GM11168 (cell line): ENCODE measurements around the gene PHB1.

Source experiments
- in situ Hi-C: fragments of 300-500 bp; cut with MboI; formaldehyde crosslinking; loops from one replicate; pipeline ENCODE4 v1.12.0; 2022; ENCODE audit warnings: low sequenced_read_pairs; ENCODE audit not compliant: unreplicated experiment

PHB1 gene

DNA sequence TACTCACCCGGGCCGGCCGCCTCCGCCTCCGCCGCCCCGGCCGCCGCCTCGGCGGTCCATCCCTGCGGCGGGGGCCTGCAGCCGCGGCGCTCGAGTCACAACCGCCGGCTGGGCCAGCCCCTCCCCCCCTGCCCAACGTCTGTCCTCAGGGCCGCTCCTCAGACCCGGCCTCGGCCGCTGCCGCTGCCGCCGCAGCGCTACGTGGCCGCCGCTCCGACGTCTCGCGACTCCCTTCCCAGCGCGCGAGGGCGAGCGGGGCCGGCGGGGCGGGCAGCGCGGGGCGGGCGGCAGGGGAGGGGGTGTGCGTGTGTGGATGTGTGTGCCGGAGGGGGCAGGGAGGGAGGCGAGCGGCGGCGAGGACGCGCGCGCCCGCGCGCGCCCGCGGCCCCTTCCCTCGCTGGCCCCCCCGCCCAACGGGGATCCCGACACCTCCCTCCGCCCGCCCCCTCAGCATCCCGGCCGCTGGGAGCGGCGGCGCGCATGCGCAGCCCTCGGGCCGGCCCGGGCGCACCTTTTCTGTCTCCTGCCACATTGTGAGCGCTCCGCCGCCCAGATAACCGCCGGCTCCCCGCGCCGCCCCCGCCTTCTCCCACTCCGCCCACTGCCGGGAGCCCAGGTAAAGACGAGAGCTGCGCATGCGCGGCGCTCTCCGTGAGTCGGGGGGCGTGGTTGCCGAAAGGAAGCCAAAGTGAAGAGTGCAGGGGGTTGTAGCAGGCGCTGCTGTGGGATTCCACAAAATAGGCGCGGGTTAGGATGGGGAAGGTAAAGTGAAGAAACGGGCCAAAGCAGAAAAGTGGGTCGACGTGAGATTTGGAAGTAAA lies 52.6 kb downstream of the PHB1 start, which contains the start of gene ZNF652:
Gene ZNF652, minus strand, starts transcription at position 349 of the 821 bp plus-strand sequence. CDS start 44,525 bp downstream, outside the sequence.
- in situ Hi-C loops, result no loop called here

DNA sequence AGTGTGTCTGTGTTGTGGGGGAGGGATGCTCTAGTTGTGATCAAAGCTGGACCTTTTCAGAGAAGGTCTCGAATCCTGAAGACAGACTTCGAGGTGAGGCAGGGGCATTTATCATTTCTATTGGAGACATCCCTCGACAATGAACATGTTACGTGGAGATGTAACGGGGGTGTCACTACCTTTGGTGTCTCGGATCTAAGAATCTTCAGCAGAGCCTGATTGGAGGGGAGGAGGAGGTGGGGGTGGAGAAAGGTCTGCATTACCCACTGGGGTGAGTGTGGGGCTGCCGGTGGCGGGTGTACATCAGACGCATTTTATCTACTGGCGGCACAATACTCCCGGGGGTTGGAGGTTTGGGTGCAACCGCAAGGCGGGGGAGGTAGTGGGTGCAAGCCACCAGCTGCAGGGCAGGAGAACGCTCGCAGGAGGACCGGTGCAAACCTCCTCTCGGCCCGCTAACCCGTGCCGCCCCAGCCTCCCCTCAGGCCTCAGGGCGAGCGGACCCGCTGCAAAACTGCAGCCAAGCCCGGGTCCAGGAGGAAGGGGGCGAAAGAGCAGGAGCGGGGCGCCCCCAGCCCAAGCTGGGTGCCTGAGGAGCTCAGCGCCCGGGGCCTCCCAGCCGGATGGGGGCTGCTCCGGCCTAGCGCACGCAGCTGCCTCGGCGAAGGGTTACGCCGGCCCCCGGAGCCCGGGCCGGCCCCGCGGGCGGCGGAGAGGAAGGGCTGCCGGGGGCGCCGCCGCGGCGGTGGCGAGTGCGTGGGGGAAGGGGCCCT lies 53.4 kb downstream of the PHB1 start:
- in situ Hi-C loops, result no loop called here

DNA sequence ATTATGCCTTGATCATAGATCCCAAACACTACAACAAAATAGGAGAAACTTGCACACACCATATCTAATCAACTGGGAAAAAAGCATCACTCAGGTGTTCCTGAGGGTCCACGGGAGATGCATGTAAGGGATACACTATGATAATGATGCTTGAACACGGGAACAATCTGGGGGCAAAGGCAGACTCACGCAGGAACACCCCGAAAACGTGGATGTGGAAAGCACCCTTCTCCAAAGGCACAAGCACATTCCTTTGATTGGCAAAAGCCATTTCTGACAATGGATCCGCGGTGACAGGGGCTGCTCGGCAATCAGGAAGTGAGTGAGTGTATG lies 53.9 kb downstream of the PHB1 start:
- in situ Hi-C loops, result no loop called here

DNA sequence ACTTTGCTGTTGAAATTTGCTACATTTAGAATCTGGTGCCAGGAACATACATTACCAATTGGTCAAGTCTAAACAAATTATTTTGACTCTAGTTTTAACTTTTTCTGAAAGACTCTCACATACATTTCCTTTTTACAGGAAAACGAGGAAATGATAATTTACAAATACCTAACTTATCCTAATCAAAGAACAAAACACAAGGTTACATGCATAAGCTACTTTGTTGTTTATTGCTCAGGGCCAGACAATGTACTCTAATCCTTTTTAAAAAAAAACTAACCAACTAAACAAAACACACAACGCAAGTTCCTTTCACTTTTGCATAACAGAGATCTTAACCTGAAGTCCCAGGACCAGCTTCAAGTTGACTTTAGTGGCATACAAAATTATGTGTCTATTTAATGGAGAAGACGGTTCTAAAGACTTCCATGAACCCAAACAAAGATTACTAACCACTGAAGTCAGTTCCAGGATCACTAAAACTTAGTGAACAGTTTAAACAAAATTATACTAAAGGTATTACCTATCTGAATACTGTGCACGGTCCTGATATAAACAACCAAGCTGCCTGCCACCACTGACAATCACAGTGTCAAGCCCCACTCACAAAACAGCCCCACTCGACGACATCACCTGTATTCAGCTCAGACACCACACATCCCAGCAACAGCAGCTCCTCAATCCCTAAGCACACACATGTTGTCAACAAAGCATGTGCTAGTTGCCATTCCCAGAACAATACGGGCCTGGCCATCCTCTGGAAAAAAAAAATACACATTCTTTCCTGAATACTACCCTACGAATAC lies 54.5 kb downstream of the PHB1 start:
- in situ Hi-C loops, result no loop called here

DNA sequence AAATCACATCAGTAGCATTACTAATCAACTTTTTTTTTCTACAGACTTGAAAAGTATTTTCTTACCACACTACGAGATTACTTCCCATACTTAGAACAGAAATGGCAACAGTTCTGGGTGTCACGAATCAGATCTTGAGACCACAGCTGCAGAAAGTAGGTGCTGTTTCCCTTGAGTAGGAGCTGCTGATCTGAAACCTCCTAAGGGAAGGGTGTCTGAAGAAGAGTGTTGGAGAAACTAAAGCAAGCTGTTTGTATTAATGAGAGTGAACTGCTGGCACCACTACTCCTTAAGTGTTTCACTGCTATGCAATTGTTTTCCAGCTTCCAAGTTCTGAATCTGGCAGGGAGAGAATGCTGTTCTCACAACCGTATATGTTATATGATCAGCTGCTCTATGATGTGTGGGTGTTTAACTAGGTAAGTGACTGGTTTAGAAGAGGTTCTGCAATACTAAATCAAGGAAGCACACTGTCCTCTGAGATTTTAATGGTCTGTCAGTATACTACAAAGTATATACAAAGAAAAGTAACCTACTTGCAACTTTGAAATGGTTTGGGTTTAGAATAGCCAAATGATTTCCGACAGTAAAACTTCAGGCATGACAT lies 55.9 kb downstream of the PHB1 start:
- in situ Hi-C loops, result no loop called here

DNA sequence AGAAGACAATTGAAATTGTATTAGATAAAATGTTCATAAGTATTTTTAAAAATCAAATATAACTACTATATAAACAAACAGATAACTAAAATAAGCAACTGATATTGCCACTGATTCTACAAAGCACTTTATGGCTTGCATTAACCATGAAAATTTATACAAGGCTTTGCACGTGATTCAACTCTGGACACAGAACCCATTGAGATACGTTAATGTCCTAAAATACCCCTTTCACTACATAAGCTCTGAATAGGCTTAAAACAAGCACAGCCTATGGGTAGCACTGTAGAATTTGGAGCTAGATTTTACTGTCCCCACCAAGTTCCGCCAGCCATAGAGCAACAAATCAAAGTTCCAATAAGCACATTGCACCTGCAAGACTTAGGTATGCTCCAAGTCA lies 57.2 kb downstream of the PHB1 start:
- in situ Hi-C loops, result no loop called here

DNA sequence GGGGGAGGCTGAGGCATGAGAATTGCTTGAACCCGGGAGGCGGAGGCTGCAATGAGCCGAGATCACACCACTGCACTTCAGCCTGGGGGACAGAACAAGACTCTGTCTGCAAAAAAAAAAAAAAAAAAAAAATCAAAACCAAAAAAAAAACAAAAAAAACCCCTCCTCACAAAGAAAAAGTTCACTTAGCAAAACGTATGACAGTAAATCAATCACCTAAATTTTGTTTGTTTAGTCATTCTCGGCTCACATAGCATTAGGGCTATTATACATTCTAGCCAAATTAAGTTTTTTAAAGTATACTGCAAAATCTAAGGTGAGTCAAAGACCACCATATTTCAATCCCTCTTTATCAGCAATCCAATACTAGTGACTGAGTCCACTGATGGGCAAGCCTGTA lies 58.4 kb downstream of the PHB1 start:
- in situ Hi-C loops, result no loop called here
